Neural crest cell (in vitro differentiated cells): ENCODE results near the gene LRP11. TPM values are rescaled to one million over a fixed set of nuclear protein-coding genes. Genes with fewer than 3 reads are reported as not detected.

ENCODE experiments used
- DNase-seq: peaks from one replicate; pipeline ENCODE4 v3.0.0; 2021; ENCODE audit warnings: low read depth, mixed read lengths, low spot score
- H3K27ac Mint-ChIP-seq: one replicate; pipeline ENCODE4 v1.8.0; 2021; ENCODE audit warnings: mild to moderate bottlenecking, mixed read lengths; ENCODE audit not compliant: unreplicated experiment
- H3K27me3 Mint-ChIP-seq: 2 replicates; pipeline ENCODE4 v1.8.0; 2021; ENCODE audit warnings: low read depth, mild to moderate bottlenecking, mixed read lengths
- H3K36me3 Mint-ChIP-seq: 2 replicates; pipeline ENCODE4 v1.8.0; 2021; ENCODE audit warnings: low read depth, mild to moderate bottlenecking, mixed read lengths
- H3K4me1 Mint-ChIP-seq: 2 replicates; pipeline ENCODE4 v1.8.0; 2021; ENCODE audit warnings: mixed read lengths
- H3K4me3 Mint-ChIP-seq: one replicate; pipeline ENCODE4 v1.8.0; 2021; ENCODE audit warnings: mild to moderate bottlenecking, mixed read lengths
- H3K9me3 Mint-ChIP-seq: 2 replicates; pipeline ENCODE4 v1.8.0; 2021; ENCODE audit warnings: mixed read lengths
- CTCF ChIP-seq: fragments of 200-600 bp; sonication (generic); conservative IDR thresholded peaks from 2 replicates; pipeline ENCODE4 v1.5.0; 2021; ENCODE audit warnings: antibody characterized with exemption, mild to moderate bottlenecking
- total RNA-seq: library from RNA; stranded (reverse); gene quantifications from 2 replicates; pipeline ENCODE4 v1.2.1, GENCODE V29; 2021

LRP11 gene
- total RNA-seq, 1 donor from 2014 or later, result 29.8 TPM

GRCh38 chr6:149861603-149862423 is 2.3 kb downstream of the LRP11 start:
- peak overlapping the region; percentile 80 for H3K4me3 Mint-ChIP-seq
- H3K36me3 Mint-ChIP-seq, result no peaks in the 10 kb centered on the region
- H3K27ac Mint-ChIP-seq, result no peak overlapping the region
- peaks cover 42% of the 10 kb centered on the region for H3K4me1 Mint-ChIP-seq
- H3K27me3 Mint-ChIP-seq, result peaks cover 6% of the 10 kb centered on the region
- H3K9me3 Mint-ChIP-seq, result no peaks in the 10 kb centered on the region
- no peak for DNase-seq
- TF ChIP-seq CTCF, result no peak

GRCh38 chr6:149860834-149861602 is 3.1 kb downstream of the LRP11 start:
- H3K27ac Mint-ChIP-seq, result no peak overlapping the region
- no peaks in the 10 kb centered on the region for H3K9me3 Mint-ChIP-seq
- no peak for DNase-seq
- peaks cover 42% of the 10 kb centered on the region for H3K4me1 Mint-ChIP-seq
- no peaks in the 10 kb centered on the region for H3K36me3 Mint-ChIP-seq
- no peak for TF ChIP-seq CTCF
- peaks cover 2% of the 10 kb centered on the region for H3K27me3 Mint-ChIP-seq
- peak overlapping the region; percentile 80 for H3K4me3 Mint-ChIP-seq

GRCh38 chr6:149860513-149860833 is 3.7 kb downstream of the LRP11 start:
- H3K36me3 Mint-ChIP-seq, result no peaks in the 10 kb centered on the region
- H3K9me3 Mint-ChIP-seq, result no peaks in the 10 kb centered on the region
- TF ChIP-seq CTCF, result no peak
- peak overlapping the region; percentile 80 for H3K4me3 Mint-ChIP-seq
- no peak overlapping the region for H3K27ac Mint-ChIP-seq
- no peaks in the 10 kb centered on the region for H3K27me3 Mint-ChIP-seq
- no peak for DNase-seq
- H3K4me1 Mint-ChIP-seq, result peaks cover 47% of the 10 kb centered on the region

- DNase-seq, result no peak
- Mint-ChIP-seq H3K27ac (no peak overlapping the region), H3K4me1 (peaks cover 45% of the 10 kb centered on the region), H3K4me3 (peak overlapping the region; percentile 38), H3K36me3 (no peaks in the 10 kb centered on the region), H3K9me3 (no peaks in the 10 kb centered on the region), H3K27me3 (no peaks in the 10 kb centered on the region)
- no peak for TF ChIP-seq CTCF
Observed at GRCh38 chr6:149859938-149860337, 4.2 kb downstream of the LRP11 start.

- DNase-seq, result no peak
- peaks cover 42% of the 10 kb centered on the region for H3K4me1 Mint-ChIP-seq
- no peaks in the 10 kb centered on the region for H3K36me3 Mint-ChIP-seq
- no peaks in the 10 kb centered on the region for H3K9me3 Mint-ChIP-seq
- no peak overlapping the region for H3K27ac Mint-ChIP-seq
- no peaks in the 10 kb centered on the region for H3K27me3 Mint-ChIP-seq
- TF ChIP-seq CTCF, result no peak
- no peak overlapping the region for H3K4me3 Mint-ChIP-seq
Observed at GRCh38 chr6:149859368-149859767, 4.8 kb downstream of the LRP11 start.
